A549 (cell line): ENCODE results near the gene SMIM36.
A peak's percentile ranks its signal among the peaks of the same experiment; 100 is the strongest.

Experiments used
- BHLHE40 ChIP-seq: IDR thresholded peaks from 2 replicates; pipeline ENCODE4 v1.6.1; 2012; ENCODE audit warnings: low read depth, low read length, inconsistent platforms
- CTCF ChIP-seq: fragments of >200 bp; sonication (Bioruptor Twin); formaldehyde crosslinking; IDR thresholded peaks from 3 replicates; pipeline ENCODE4 v1.5.1; 2016
- EP300 ChIP-seq, 2 experiments: fragments of >200 bp; sonication (Bioruptor Twin); formaldehyde crosslinking; IDR thresholded peaks; 2 replicates in 1 of 2; 3 replicates in 1 of 2; pipeline ENCODE4 v1.6.1; 2016 to 2017
- JUNB ChIP-seq: fragments of >200 bp; sonication (Bioruptor Twin); formaldehyde crosslinking; IDR thresholded peaks from 2 replicates; pipeline ENCODE4 v1.6.1; 2016
- POLR2A ChIP-seq: IDR thresholded peaks from 2 replicates; pipeline ENCODE4 v1.6.1; 2012; ENCODE audit warnings: mild to moderate bottlenecking, low read length
- RAD21 ChIP-seq, 2 experiments: fragments of >200 bp in 1 of 2; sonication (Bioruptor Twin) in 1 of 2; formaldehyde crosslinking in 1 of 2; IDR thresholded peaks in 1 of 2; conservative IDR thresholded peaks in 1 of 2; 2 replicates in 1 of 2; 3 replicates in 1 of 2; pipeline ENCODE4 v1.6.1; 2012 to 2018; ENCODE audit warnings: inconsistent platforms in 1 of 2
- SREBF2 ChIP-seq: fragments of 450-650 bp; IDR thresholded peaks from 2 replicates; pipeline ENCODE4 v1.6.1; 2014; ENCODE audit warnings: mild to moderate bottlenecking, moderate library complexity

GRCh38 chr17:55540414-55541091 lies 29.3 kb upstream of the SMIM36 start:
- TF ChIP-seq BHLHE40: no peak
- peak in 1 of 2 experiments; percentile 32; a peak in 1 of 5 replicates for TF ChIP-seq RAD21 (conservative IDR thresholded peaks at IDR 0.05 in 1 of 2, IDR thresholded peaks at IDR 0.05 in 1 of 2)
- no peak for TF ChIP-seq POLR2A
- no peak for TF ChIP-seq CTCF
- TF ChIP-seq JUNB: peak; percentile 91
- TF ChIP-seq EP300 (IDR thresholded peaks at IDR 0.05): peak; percentile 70 to 71; a peak in 3 of 5 replicates
- TF ChIP-seq SREBF2: no peak
